ENCODE data around the gene ARSG.
"Not testable (repeated sequence)": the region's sequence is repeated elsewhere in the genome, so short reads cannot be mapped to it uniquely, and the experiment has no call there.

The ARSG gene

GRCh38 chr17:68290955-68291835, at the start of gene ARSG, which contains the start of gene SLC16A6:
Gene ARSG (plus strand): TSS chr17:68291495. CDS start chr17:68307494, 15,999 bp downstream.
Gene SLC16A6 (minus strand): TSS chr17:68291127. CDS start chr17:68278320, 12,807 bp downstream.
- DNase-seq (ENCODE audit: low read depth, low spot score) = peak; percentile 66

GRCh38 chr17:68246271-68247028, 44.8 kb upstream of the ARSG start:
- DNase-seq (ENCODE audit: low read depth, low spot score) = no peak

- peak; percentile 89 for DNase-seq (ENCODE audit: low read depth, low spot score)
Measured at GRCh38 chr17:68247445-68248198, 43.7 kb upstream of the ARSG start, which contains the start of gene AMZ2. Gene AMZ2 (plus strand): TSS chr17:68248043. CDS start chr17:68250188, 2,145 bp downstream.

GRCh38 chr17:68248199-68248825, 43.0 kb upstream of the ARSG start:
- DNase-seq (ENCODE audit: low read depth, low spot score) = no peak

- no peak for DNase-seq (ENCODE audit: low read depth, low spot score)
Measured at GRCh38 chr17:68248891-68249290, 42.4 kb upstream of the ARSG start.

GRCh38 chr17:68249354-68249765, 41.9 kb upstream of the ARSG start:
- DNase-seq (ENCODE audit: low read depth, low spot score) = no peak

- DNase-seq (ENCODE audit: low read depth, low spot score) = not testable (repeated sequence)
Measured at GRCh38 chr17:68253426-68253825, 37.9 kb upstream of the ARSG start.

GRCh38 chr17:68255151-68255550, 36.1 kb upstream of the ARSG start:
- no peak for DNase-seq (ENCODE audit: low read depth, low spot score)

- DNase-seq (ENCODE audit: low read depth, low spot score) = no peak
Measured at GRCh38 chr17:68255731-68256538, 35.4 kb upstream of the ARSG start.

GRCh38 chr17:68256701-68257100, 34.6 kb upstream of the ARSG start:
- DNase-seq (ENCODE audit: low read depth, low spot score) = not testable (repeated sequence)

GRCh38 chr17:68257934-68258333, 33.4 kb upstream of the ARSG start:
- DNase-seq (ENCODE audit: low read depth, low spot score) = no peak

- peak; percentile 46 for DNase-seq (ENCODE audit: low read depth, low spot score)
Measured at GRCh38 chr17:68258890-68259647, 32.2 kb upstream of the ARSG start.

- not testable (repeated sequence) for DNase-seq (ENCODE audit: low read depth, low spot score)
Measured at GRCh38 chr17:68259648-68259951, 31.7 kb upstream of the ARSG start.

GRCh38 chr17:68260051-68260762, 31.1 kb upstream of the ARSG start:
- no peak for DNase-seq (ENCODE audit: low read depth, low spot score)

GRCh38 chr17:68262467-68262866, 28.8 kb upstream of the ARSG start:
- not testable (repeated sequence) for DNase-seq (ENCODE audit: low read depth, low spot score)

- DNase-seq (ENCODE audit: low read depth, low spot score) = not testable (repeated sequence)
Measured at GRCh38 chr17:68263101-68263681, 28.1 kb upstream of the ARSG start.

GRCh38 chr17:68265833-68266232, 25.5 kb upstream of the ARSG start:
- not testable (repeated sequence) for DNase-seq (ENCODE audit: low read depth, low spot score)

- no peak for DNase-seq (ENCODE audit: low read depth, low spot score)
Measured at GRCh38 chr17:68273722-68274121, 17.6 kb upstream of the ARSG start.

- DNase-seq (ENCODE audit: low read depth, low spot score) = not testable (repeated sequence)
Measured at GRCh38 chr17:68276339-68276738, 15.0 kb upstream of the ARSG start.
